ENCODE data around the gene RWDD4. TPM values are rescaled to one million over a fixed set of nuclear protein-coding genes. Genes with fewer than 3 reads are reported as not detected.

RWDD4 gene
- total RNA-seq, 1 donor from 2014 or later: 19.4 TPM

DNA sequence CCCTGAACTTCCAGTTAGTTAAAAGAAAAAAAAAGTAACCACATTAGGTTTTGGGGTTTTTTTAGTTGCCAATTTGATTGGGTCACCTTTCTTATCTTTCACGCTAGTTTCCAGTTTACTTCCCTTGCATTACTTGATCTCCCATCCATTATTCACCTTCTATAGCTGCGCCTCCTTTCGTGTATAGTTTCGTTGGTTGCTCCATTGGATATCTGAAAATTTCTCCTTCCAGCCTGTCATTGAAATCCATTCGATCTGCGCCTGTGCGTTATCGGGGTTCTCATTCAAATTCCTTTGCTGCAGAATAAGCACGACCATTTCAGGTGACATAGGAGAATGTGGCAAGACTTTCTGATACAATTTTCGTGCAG lies 872 bp upstream of the RWDD4 start:
- no peak for FAIRE-seq
- Histone ChIP-seq H3K36me3 (ENCODE audit: insufficient read depth, low read length) (peaks cover 7% of the 10 kb centered on the region), H3K9ac (ENCODE audit: low read length) (peak overlapping the region; percentile 89), H3K4me1 (ENCODE audit: insufficient read depth, low read length) (peaks cover 5% of the 10 kb centered on the region), H3K27ac (ENCODE audit: low read depth, low read length) (peak overlapping the region; percentile 85), H3K4me2 (ENCODE audit: low read length) (peak overlapping the region; percentile 95), H3K4me3 (ENCODE audit: insufficient read depth, low read depth, low read length) (peak overlapping the region; percentile 90), H3K79me2 (ENCODE audit: insufficient read depth, low read length) (peaks cover 76% of the 10 kb centered on the region), H3K27me3 (ENCODE audit: insufficient read depth, low read length) (no peaks in the 10 kb centered on the region), H2AFZ (ENCODE audit: low read depth, low read length) (peak overlapping the region; percentile 72), H4K20me1 (ENCODE audit: insufficient read depth, low read length) (no peaks in the 10 kb centered on the region), H3K9me3 (ENCODE audit: insufficient read depth, low read depth, low read length) (no peaks in the 10 kb centered on the region)
- H3K4me3 Mint-ChIP-seq (ENCODE audit: unreplicated experiment): peak overlapping the region; percentile 89
- no peaks in the 10 kb centered on the region for H3K9me3 Mint-ChIP-seq (ENCODE audit: unreplicated experiment)
- H3K27me3 Mint-ChIP-seq (ENCODE audit: low read depth, unreplicated experiment): no peaks in the 10 kb centered on the region
- DNase-seq (ENCODE audit: low read depth): no peak
- no peaks in the 10 kb centered on the region for H3K36me3 Mint-ChIP-seq (ENCODE audit: low read depth, unreplicated experiment)
- peaks cover 12% of the 10 kb centered on the region for H3K4me1 Mint-ChIP-seq (ENCODE audit: low read depth, unreplicated experiment)
- TF ChIP-seq, protein P1, sequence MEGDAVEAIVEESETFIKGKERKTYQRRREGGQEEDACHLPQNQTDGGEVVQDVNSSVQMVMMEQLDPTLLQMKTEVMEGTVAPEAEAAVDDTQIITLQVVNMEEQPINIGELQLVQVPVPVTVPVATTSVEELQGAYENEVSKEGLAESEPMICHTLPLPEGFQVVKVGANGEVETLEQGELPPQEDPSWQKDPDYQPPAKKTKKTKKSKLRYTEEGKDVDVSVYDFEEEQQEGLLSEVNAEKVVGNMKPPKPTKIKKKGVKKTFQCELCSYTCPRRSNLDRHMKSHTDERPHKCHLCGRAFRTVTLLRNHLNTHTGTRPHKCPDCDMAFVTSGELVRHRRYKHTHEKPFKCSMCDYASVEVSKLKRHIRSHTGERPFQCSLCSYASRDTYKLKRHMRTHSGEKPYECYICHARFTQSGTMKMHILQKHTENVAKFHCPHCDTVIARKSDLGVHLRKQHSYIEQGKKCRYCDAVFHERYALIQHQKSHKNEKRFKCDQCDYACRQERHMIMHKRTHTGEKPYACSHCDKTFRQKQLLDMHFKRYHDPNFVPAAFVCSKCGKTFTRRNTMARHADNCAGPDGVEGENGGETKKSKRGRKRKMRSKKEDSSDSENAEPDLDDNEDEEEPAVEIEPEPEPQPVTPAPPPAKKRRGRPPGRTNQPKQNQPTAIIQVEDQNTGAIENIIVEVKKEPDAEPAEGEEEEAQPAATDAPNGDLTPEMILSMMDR (IDR thresholded peaks at IDR 0.05; ENCODE audit: insufficient read depth, low read depth, low read length): no peak
- TF ChIP-seq EZH2 (IDR thresholded peaks at IDR 0.05; ENCODE audit: insufficient read depth, low read length): no peak
- peak overlapping the region; percentile 63 for H3K27ac Mint-ChIP-seq (ENCODE audit: unreplicated experiment)

DNA sequence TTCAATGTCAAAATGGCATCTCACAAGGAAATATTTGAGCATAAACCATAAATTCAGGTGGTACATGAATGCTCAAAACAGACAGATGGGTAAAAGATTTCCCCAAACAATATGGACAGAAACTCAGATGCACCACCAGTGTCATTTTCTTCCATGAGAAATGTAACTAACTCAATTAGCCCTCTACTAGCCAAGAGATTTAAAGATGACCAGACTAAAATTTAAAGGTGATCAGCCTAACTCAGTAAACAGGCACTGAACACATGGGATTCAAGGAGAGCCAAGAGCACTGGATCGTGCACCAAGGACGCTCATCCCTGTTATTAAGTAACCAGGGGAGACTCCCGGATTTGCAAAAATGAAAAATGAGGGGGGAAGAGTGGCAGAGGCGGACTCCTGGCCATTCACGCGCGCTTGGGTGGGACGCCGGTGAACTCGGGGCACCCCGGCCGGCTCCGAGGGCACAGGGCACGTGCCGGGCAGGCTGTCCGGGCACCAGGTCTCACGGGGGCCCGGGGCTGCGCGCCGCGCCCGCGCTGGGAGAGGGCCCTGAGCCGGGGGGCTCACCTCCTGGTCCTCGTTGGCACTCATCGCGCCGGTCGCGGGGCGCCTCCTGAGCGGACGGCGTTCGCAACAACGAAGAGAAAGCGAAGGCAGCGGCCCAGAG lies 490 bp downstream of the RWDD4 start:
- Mint-ChIP-seq H3K36me3 (ENCODE audit: low read depth, unreplicated experiment) (no peaks in the 10 kb centered on the region), H3K27ac (ENCODE audit: unreplicated experiment) (peak overlapping the region; percentile 34), H3K4me1 (ENCODE audit: low read depth, unreplicated experiment) (peaks cover 12% of the 10 kb centered on the region), H3K9me3 (ENCODE audit: unreplicated experiment) (no peaks in the 10 kb centered on the region), H3K27me3 (ENCODE audit: low read depth, unreplicated experiment) (no peaks in the 10 kb centered on the region), H3K4me3 (ENCODE audit: unreplicated experiment) (peak overlapping the region; percentile 95)
- Histone ChIP-seq H4K20me1 (ENCODE audit: insufficient read depth, low read length) (no peaks in the 10 kb centered on the region), H2AFZ (ENCODE audit: low read depth, low read length) (peak overlapping the region; percentile 82), H3K4me1 (ENCODE audit: insufficient read depth, low read length) (peaks cover 5% of the 10 kb centered on the region), H3K27ac (ENCODE audit: low read depth, low read length) (peak overlapping the region; percentile 85), H3K4me2 (ENCODE audit: low read length) (peak overlapping the region; percentile 95), H3K27me3 (ENCODE audit: insufficient read depth, low read length) (no peaks in the 10 kb centered on the region), H3K36me3 (ENCODE audit: insufficient read depth, low read length) (peaks cover 7% of the 10 kb centered on the region), H3K4me3 (ENCODE audit: insufficient read depth, low read depth, low read length) (peak overlapping the region; percentile 90), H3K9me3 (ENCODE audit: insufficient read depth, low read depth, low read length) (no peaks in the 10 kb centered on the region), H3K79me2 (ENCODE audit: insufficient read depth, low read length) (peaks cover 68% of the 10 kb centered on the region), H3K9ac (ENCODE audit: low read length) (peak overlapping the region; percentile 89)
- DNase-seq (ENCODE audit: low read depth): no peak
- TF ChIP-seq, protein P1 (IDR thresholded peaks at IDR 0.05; ENCODE audit: insufficient read depth, low read depth, low read length): no peak
- TF ChIP-seq EZH2 (IDR thresholded peaks at IDR 0.05; ENCODE audit: insufficient read depth, low read length): no peak
- FAIRE-seq: no peak

DNA sequence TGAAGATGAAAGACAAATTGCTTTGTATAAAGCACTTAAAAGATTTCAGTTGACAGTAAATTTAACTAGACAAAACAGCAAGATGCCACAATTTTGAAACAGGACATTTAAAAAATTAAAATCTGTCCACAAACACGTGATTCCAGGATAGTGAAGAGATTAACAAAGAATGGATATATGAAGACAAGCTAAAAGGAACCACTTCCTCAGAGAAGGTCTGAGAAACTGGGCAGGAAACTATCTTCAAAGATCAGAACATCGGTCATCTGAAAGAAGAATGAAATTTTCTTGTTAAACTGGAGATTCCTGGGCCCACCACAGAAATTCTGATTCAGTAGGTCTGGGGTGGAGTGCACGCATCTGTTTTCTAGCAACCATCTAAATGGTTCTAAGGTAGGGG lies 1.4 kb downstream of the RWDD4 start:
- Histone ChIP-seq H3K4me1 (ENCODE audit: insufficient read depth, low read length) (peaks cover 5% of the 10 kb centered on the region), H3K9ac (ENCODE audit: low read length) (peak overlapping the region; percentile 89), H3K27ac (ENCODE audit: low read depth, low read length) (no peak overlapping the region), H3K4me2 (ENCODE audit: low read length) (peak overlapping the region; percentile 95), H4K20me1 (ENCODE audit: insufficient read depth, low read length) (no peaks in the 10 kb centered on the region), H2AFZ (ENCODE audit: low read depth, low read length) (no peak overlapping the region), H3K4me3 (ENCODE audit: insufficient read depth, low read depth, low read length) (peak overlapping the region; percentile 90), H3K79me2 (ENCODE audit: insufficient read depth, low read length) (peaks cover 59% of the 10 kb centered on the region), H3K36me3 (ENCODE audit: insufficient read depth, low read length) (peaks cover 10% of the 10 kb centered on the region), H3K27me3 (ENCODE audit: insufficient read depth, low read length) (no peaks in the 10 kb centered on the region), H3K9me3 (ENCODE audit: insufficient read depth, low read depth, low read length) (no peaks in the 10 kb centered on the region)
- Mint-ChIP-seq H3K36me3 (ENCODE audit: low read depth, unreplicated experiment) (no peaks in the 10 kb centered on the region), H3K4me1 (ENCODE audit: low read depth, unreplicated experiment) (peaks cover 12% of the 10 kb centered on the region), H3K27ac (ENCODE audit: unreplicated experiment) (no peak overlapping the region), H3K27me3 (ENCODE audit: low read depth, unreplicated experiment) (no peaks in the 10 kb centered on the region), H3K4me3 (ENCODE audit: unreplicated experiment) (peak overlapping the region; percentile 95), H3K9me3 (ENCODE audit: unreplicated experiment) (no peaks in the 10 kb centered on the region)
- no peak for DNase-seq (ENCODE audit: low read depth)
- TF ChIP-seq, protein P1 (IDR thresholded peaks at IDR 0.05; ENCODE audit: insufficient read depth, low read depth, low read length): no peak
- TF ChIP-seq EZH2 (IDR thresholded peaks at IDR 0.05; ENCODE audit: insufficient read depth, low read length): no peak
- no peak for FAIRE-seq
